ENCODE results near the gene ZMYND15.

Gene ZMYND15

GRCh38 chr17:4716081-4716480 is 23.6 kb upstream of the ZMYND15 start:
- no peak for ATAC-seq
- TF ChIP-seq, protein P1, sequence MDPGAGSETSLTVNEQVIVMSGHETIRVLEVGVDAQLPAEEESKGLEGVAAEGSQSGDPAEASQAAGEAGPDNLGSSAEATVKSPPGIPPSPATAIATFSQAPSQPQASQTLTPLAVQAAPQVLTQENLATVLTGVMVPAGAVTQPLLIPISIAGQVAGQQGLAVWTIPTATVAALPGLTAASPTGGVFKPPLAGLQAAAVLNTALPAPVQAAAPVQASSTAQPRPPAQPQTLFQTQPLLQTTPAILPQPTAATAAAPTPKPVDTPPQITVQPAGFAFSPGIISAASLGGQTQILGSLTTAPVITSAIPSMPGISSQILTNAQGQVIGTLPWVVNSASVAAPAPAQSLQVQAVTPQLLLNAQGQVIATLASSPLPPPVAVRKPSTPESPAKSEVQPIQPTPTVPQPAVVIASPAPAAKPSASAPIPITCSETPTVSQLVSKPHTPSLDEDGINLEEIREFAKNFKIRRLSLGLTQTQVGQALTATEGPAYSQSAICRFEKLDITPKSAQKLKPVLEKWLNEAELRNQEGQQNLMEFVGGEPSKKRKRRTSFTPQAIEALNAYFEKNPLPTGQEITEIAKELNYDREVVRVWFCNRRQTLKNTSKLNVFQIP (CRISPR knock-in tag; IDR thresholded peaks at IDR 0.05; ENCODE audit: borderline replicate concordance, low read depth): no peak
- TF ChIP-seq SNAI2 (CRISPR knock-in tag; IDR thresholded peaks at IDR 0.05): no peak

- ATAC-seq: no peak
- TF ChIP-seq SNAI2 (CRISPR knock-in tag; IDR thresholded peaks at IDR 0.05): no peak
- no peak for TF ChIP-seq GLIS3 (CRISPR knock-in tag; IDR thresholded peaks at IDR 0.05)
- no peak for TF ChIP-seq TOX (CRISPR knock-in tag; IDR thresholded peaks at IDR 0.05; ENCODE audit: borderline replicate concordance)
- no peak for TF ChIP-seq TCF4 (CRISPR knock-in tag; IDR thresholded peaks at IDR 0.05; ENCODE audit: borderline replicate concordance)
- no peak for TF ChIP-seq ZNF8 (CRISPR knock-in tag; IDR thresholded peaks at IDR 0.05)
- no peak for TF ChIP-seq CSRNP3 (CRISPR knock-in tag; IDR thresholded peaks at IDR 0.05)
- no peak for TF ChIP-seq CSDC2 (CRISPR knock-in tag; IDR thresholded peaks at IDR 0.05)
- TF ChIP-seq BACH2 (CRISPR knock-in tag; IDR thresholded peaks at IDR 0.05; ENCODE audit: borderline replicate concordance): no peak
- no peak for TF ChIP-seq ARNTL (CRISPR knock-in tag; IDR thresholded peaks at IDR 0.05; ENCODE audit: borderline replicate concordance, low read depth)
Measured at GRCh38 chr17:4717791-4718190, 21.8 kb upstream of the ZMYND15 start.

DNA sequence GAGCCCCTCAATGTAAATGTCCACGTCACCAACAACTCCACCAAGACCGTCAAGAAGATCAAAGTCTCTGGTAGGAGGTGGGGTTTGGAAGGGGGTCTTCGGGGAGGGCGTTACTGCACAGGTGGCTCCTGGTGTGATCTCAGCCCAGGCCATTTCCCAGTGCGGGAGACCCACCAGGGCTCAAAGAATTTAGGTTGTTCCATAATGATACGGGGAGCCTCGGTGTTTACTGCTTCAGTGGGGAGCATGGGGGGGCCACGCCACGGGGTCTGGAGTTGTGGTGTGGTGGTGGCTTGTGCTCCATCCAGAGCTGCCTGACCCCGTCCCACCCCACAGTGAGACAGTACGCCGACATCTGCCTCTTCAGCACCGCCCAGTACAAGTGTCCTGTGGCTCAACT is 21.4 kb upstream of the ZMYND15 start:
- no peak for TF ChIP-seq ZNF70 (CRISPR knock-in tag; IDR thresholded peaks at IDR 0.05)
- TF ChIP-seq, protein P1 (CRISPR knock-in tag; IDR thresholded peaks at IDR 0.05; ENCODE audit: borderline replicate concordance, low read depth): no peak
- no peak for TF ChIP-seq TOX (CRISPR knock-in tag; IDR thresholded peaks at IDR 0.05; ENCODE audit: borderline replicate concordance)
- no peak for TF ChIP-seq ESRRG (CRISPR knock-in tag; IDR thresholded peaks at IDR 0.05)
- no peak for TF ChIP-seq CREB5 (CRISPR knock-in tag; IDR thresholded peaks at IDR 0.05; ENCODE audit: low read depth)
- TF ChIP-seq OSR1 (CRISPR knock-in tag; IDR thresholded peaks at IDR 0.05): no peak
- no peak for TF ChIP-seq GLIS3 (CRISPR knock-in tag; IDR thresholded peaks at IDR 0.05)
- TF ChIP-seq ZFP3 (CRISPR knock-in tag; IDR thresholded peaks at IDR 0.05): no peak
- TF ChIP-seq ZNF565 (CRISPR knock-in tag; conservative IDR thresholded peaks at IDR 0.05; ENCODE audit: low read depth): no peak
- no peak for TF ChIP-seq BACH2 (CRISPR knock-in tag; IDR thresholded peaks at IDR 0.05; ENCODE audit: borderline replicate concordance)
- TF ChIP-seq, protein P2, sequence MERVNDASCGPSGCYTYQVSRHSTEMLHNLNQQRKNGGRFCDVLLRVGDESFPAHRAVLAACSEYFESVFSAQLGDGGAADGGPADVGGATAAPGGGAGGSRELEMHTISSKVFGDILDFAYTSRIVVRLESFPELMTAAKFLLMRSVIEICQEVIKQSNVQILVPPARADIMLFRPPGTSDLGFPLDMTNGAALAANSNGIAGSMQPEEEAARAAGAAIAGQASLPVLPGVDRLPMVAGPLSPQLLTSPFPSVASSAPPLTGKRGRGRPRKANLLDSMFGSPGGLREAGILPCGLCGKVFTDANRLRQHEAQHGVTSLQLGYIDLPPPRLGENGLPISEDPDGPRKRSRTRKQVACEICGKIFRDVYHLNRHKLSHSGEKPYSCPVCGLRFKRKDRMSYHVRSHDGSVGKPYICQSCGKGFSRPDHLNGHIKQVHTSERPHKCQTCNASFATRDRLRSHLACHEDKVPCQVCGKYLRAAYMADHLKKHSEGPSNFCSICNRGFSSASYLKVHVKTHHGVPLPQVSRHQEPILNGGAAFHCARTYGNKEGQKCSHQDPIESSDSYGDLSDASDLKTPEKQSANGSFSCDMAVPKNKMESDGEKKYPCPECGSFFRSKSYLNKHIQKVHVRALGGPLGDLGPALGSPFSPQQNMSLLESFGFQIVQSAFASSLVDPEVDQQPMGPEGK (CRISPR knock-in tag; IDR thresholded peaks at IDR 0.05; ENCODE audit: borderline replicate concordance): no peak
- no peak for TF ChIP-seq TCF4 (CRISPR knock-in tag; IDR thresholded peaks at IDR 0.05; ENCODE audit: borderline replicate concordance)
- no peak for TF ChIP-seq CSRNP3 (CRISPR knock-in tag; IDR thresholded peaks at IDR 0.05)
- TF ChIP-seq ISL1 (CRISPR knock-in tag; IDR thresholded peaks at IDR 0.05): no peak
- no peak for TF ChIP-seq PPARA (CRISPR knock-in tag; IDR thresholded peaks at IDR 0.05; ENCODE audit: borderline replicate concordance)
- TF ChIP-seq RARB (CRISPR knock-in tag; IDR thresholded peaks at IDR 0.05): no peak
- TF ChIP-seq TSHZ2 (CRISPR knock-in tag; IDR thresholded peaks at IDR 0.05): no peak
- no peak for TF ChIP-seq CSDC2 (CRISPR knock-in tag; IDR thresholded peaks at IDR 0.05)
- no peak for TF ChIP-seq ZNF8 (CRISPR knock-in tag; IDR thresholded peaks at IDR 0.05)
- no peak for TF ChIP-seq SNAI2 (CRISPR knock-in tag; IDR thresholded peaks at IDR 0.05)
- no peak for ATAC-seq

Data from SK-N-SH treated with all-trans-retinoic acid at 6 μM for 48 hours (cell line).